K562 (cell line): ENCODE data around the gene ANKS1A. TPM values are rescaled to one million over a fixed set of nuclear protein-coding genes. Genes with fewer than 3 reads are reported as not detected.

Experiments used
- ATAC-seq: fragments of 200-7000 bp; cut with Tn5 transposase; 3 replicates; pipeline ENCODE4 v1.9.1; 2020; ENCODE audit warnings: moderate library complexity
- BruUV-seq: library from RNA; stranded (reverse); fragments of 400-500 nt; replicated peaks from 2 replicates; lab custom pipeline; 2021; lab: Mats Ljungman, UMichigan
- CTCF ChIA-PET: fragments of 300-600 bp; formaldehyde crosslinking; extraction: SDS; loops from one replicate; lab custom pipeline; 2021; ENCODE audit warnings: low intra/inter-chr PET ratio; lab: Yijun Ruan, JAX
- POLR2A ChIA-PET: fragments of 300-600, 350-650 bp; sonication (Branson Sonifier 250); formaldehyde crosslinking; extraction: SDS; loops from one replicate; lab custom pipeline; 2021; ENCODE audit warnings: antibody characterized with exemption, inconsistent platforms; lab: Yijun Ruan, JAX
- DNase-seq, 4 experiments: peaks; one replicate each; pipeline versions ENCODE4 v3.0.0 to v3.0.0-alpha.2; 2011 to 2018; ENCODE audit warnings: low spot score in 3 of 4, mixed read lengths in 3 of 4; ENCODE audit errors: extremely low read depth in 1 of 4
- FAIRE-seq: peaks from 2 replicates; lab custom pipeline; 2011; peaks lifted over from hg19 to GRCh38; lab: Jason Lieb, UNC
- H2AFZ ChIP-seq: 2 replicates; pipeline ENCODE4 v1.6.0; 2011; ENCODE audit warnings: low read depth, low read length, control low read depth, inconsistent platforms
- H3K27ac ChIP-seq: fragments of 200-600 bp; 3 replicates; pipeline ENCODE4 v1.8.0; 2011; ENCODE audit warnings: low read depth, mild to moderate bottlenecking, control low read depth, inconsistent platforms, low read length, moderate library complexity, mixed read lengths; ENCODE audit errors: extremely low read depth
- H3K27me3 ChIP-seq, 2 experiments: fragments of 300-600 bp in 1 of 2; 2 replicates in 1 of 2; 3 replicates in 1 of 2; pipeline versions ENCODE4 v1.6.0 to v1.8.0; 2011; ENCODE audit warnings: inconsistent platforms in 2 of 2, low read length in 2 of 2, mild to moderate bottlenecking in 1 of 2, mixed read lengths in 1 of 2, moderate library complexity in 1 of 2; ENCODE audit not compliant: control insufficient read depth in 2 of 2, insufficient read depth in 2 of 2
- H3K36me3 ChIP-seq: fragments of 300-600 bp; 3 replicates; pipeline ENCODE4 v1.8.0; 2011; ENCODE audit warnings: mild to moderate bottlenecking, low read length, inconsistent platforms; ENCODE audit not compliant: control insufficient read depth, insufficient read depth
- H3K4me1 ChIP-seq, 2 experiments: fragments of 200-600 bp in 1 of 2; replicated peaks in 1 of 2; 2 replicates in 1 of 2; 3 replicates in 1 of 2; pipeline versions ENCODE4 v1.5.1 to v1.8.0; 2011; ENCODE audit warnings: inconsistent platforms in 2 of 2, low read length in 2 of 2, mild to moderate bottlenecking in 1 of 2, mixed read lengths in 1 of 2, moderate library complexity in 1 of 2; ENCODE audit not compliant: control insufficient read depth in 2 of 2, insufficient read depth in 2 of 2
- H3K4me2 ChIP-seq: 2 replicates; pipeline ENCODE4 v1.6.1; 2011; ENCODE audit warnings: low read length, control low read depth, inconsistent platforms, mixed read lengths; ENCODE audit not compliant: insufficient read depth
- H3K4me3 ChIP-seq: fragments of 200-600 bp; sonication (generic), shearing (Covaris generic); 2 replicates; pipeline ENCODE4 v1.5.1; 2016; ENCODE audit warnings: control low read depth, inconsistent platforms
- H3K79me2 ChIP-seq: fragments of 200-600 bp; 3 replicates; pipeline ENCODE4 v1.8.0; 2011; ENCODE audit warnings: low read length, inconsistent platforms; ENCODE audit not compliant: control insufficient read depth, insufficient read depth
- H3K9ac ChIP-seq, 2 experiments: 2 replicates each; pipeline versions ENCODE4 v1.6.0 to v1.6.1; 2011; ENCODE audit warnings: low read depth in 2 of 2, low read length in 2 of 2, control low read depth in 1 of 2, inconsistent platforms in 1 of 2, mild to moderate bottlenecking in 1 of 2, mixed read lengths in 1 of 2; ENCODE audit not compliant: insufficient read depth in 1 of 2
- H3K9me1 ChIP-seq: one replicate; pipeline ENCODE4 v1.6.0; 2011; ENCODE audit warnings: inconsistent platforms, mild to moderate bottlenecking, low read length, moderate library complexity; ENCODE audit not compliant: control insufficient read depth, insufficient read depth
- H3K9me3 ChIP-seq: replicated peaks from 2 replicates; pipeline ENCODE4 v1.5.1; 2011; ENCODE audit warnings: low read depth, low read length, inconsistent platforms; ENCODE audit not compliant: control insufficient read depth, insufficient read depth
- H4K20me1 ChIP-seq: replicated peaks from 2 replicates; pipeline ENCODE4 v1.6.1; 2011; ENCODE audit warnings: low read length, inconsistent platforms, mixed read lengths; ENCODE audit not compliant: control insufficient read depth, insufficient read depth
- CTCF ChIP-seq, 3 experiments: IDR thresholded peaks in 2 of 3; conservative IDR thresholded peaks in 1 of 3; 2 replicates each; pipeline ENCODE4 v1.5.1; 2011 to 2012; ENCODE audit warnings: low read length in 3 of 3, mild to moderate bottlenecking in 3 of 3, control low read depth in 2 of 3, improper control_type of control experiment in 1 of 3, inconsistent platforms in 1 of 3, low read depth in 1 of 3, mixed read lengths in 1 of 3, moderate library complexity in 1 of 3; ENCODE audit not compliant: insufficient read depth in 2 of 3
- SNIP1 ChIP-seq: fragments of 450-650 bp; IDR thresholded peaks from 2 replicates; pipeline ENCODE4 v1.7.1; 2017; ENCODE audit warnings: low read depth, mild to moderate bottlenecking
- ZNF263 ChIP-seq: sonication (generic); formaldehyde crosslinking; IDR thresholded peaks from 2 replicates; pipeline ENCODE4 v1.8.0; 2022; ENCODE audit warnings: mild to moderate bottlenecking, missing genetic modification reagents, borderline replicate concordance
- ZNF280A ChIP-seq: fragments of 450-650 bp; IDR thresholded peaks from 2 replicates; pipeline ENCODE4 v1.6.1; 2018; ENCODE audit warnings: mild to moderate bottlenecking, low read depth; ENCODE audit not compliant: partially characterized antibody
- ZNF318 ChIP-seq, 2 experiments: fragments of 450-650 bp; IDR thresholded peaks; 2 replicates each; pipeline ENCODE4 v1.6.1; 2016; ENCODE audit warnings: mild to moderate bottlenecking in 2 of 2, borderline replicate concordance in 1 of 2, low read depth in 1 of 2, moderate library complexity in 1 of 2
- ZNF408 ChIP-seq: fragments of 250-450 bp; sonication (Bioruptor Pico); IDR thresholded peaks from 2 replicates; pipeline ENCODE4 v1.4.0; 2020; ENCODE audit warnings: low read depth, mild to moderate bottlenecking, moderate library complexity
- WGBS: fragments of 100-300 bp; shearing (Covaris generic); methylation state at CpG from one replicate; pipeline ENCODE4 v1.1.6; 2016; ENCODE audit warnings: low coverage, mixed read lengths; ENCODE audit not compliant: insufficient coverage; ENCODE audit errors: missing lambda C conversion rate; 5-methylcytosine and 5-hydroxymethylcytosine counted together
- in situ Hi-C: fragments of 300-500 bp; cut with MboI; formaldehyde crosslinking; loops from 4 replicates; pipeline ENCODE4 v1.15.0; 2018; ENCODE audit warnings: inconsistent platforms, mixed read lengths
- intact Hi-C: fragments of 100-400 bp; cut with micrococcal nuclease; formaldehyde crosslinking; loops from 2 replicates; pipeline ENCODE4 v1.14.2; 2022
- polyA plus RNA-seq, 8 experiments: library from polyadenylated mRNA; depleted of rRNA in 4 of 8; stranded (reverse) in 5 of 8; unstranded in 3 of 8; fragments of >200 nt; fragmentation: Nextera tagmentation in 2 of 8; fragmentation: Illumina TruSeq in 1 of 8; extraction: Ambion mirVana in 2 of 8; extraction: Trizol in 1 of 8; gene quantifications; 2 replicates each; pipeline versions ENCODE4 v1.2.1 to v1.2.3, GENCODE V29; 2011 to 2014; ENCODE audit warnings: inconsistent platforms in 1 of 8, missing spikeins in 1 of 8
- total RNA-seq, 7 experiments: library from RNA; depleted of rRNA in 6 of 7; stranded (reverse); fragments of >200 nt in 6 of 7; fragmentation: Illumina TruSeq in 2 of 7; extraction: Trizol in 2 of 7; gene quantifications; 2 replicates each; pipeline versions ENCODE4 v1.2.1 to v1.2.3, GENCODE V29; 2011 to 2021; ENCODE audit warnings: low replicate concordance in 1 of 7

The ANKS1A gene
- total and polyA plus RNA-seq, 9 of the 15 experiments (the other 6 are each of a cell fraction or from before 2014, with no cell fraction given), result 1.1 to 13.8 (median 5.3) TPM

GRCh38 chr6:35025232-35026188 is 136.5 kb downstream of the ANKS1A start:
- Histone ChIP-seq H3K4me2 (no peak overlapping the region), H3K9me1 (no peaks in the 10 kb centered on the region), H3K4me3 (no peak overlapping the region), H3K9ac (peak overlapping the region in 1 of 2 experiments; percentile 58; a peak in 1 of 4 replicates), H3K79me2 (no peaks in the 10 kb centered on the region), H3K27me3 (no peaks in the 10 kb centered on the region), H3K4me1 (peaks cover 7 to 11% of the 10 kb centered on the region in 2 experiments; a peak in 3 of 5 replicates), H2AFZ (no peak overlapping the region), H3K9me3 (no peaks in the 10 kb centered on the region), H3K27ac (no peak overlapping the region), H4K20me1 (no peaks in the 10 kb centered on the region), H3K36me3 (no peaks in the 10 kb centered on the region)
- CTCF ChIA-PET, result no interaction called here
- ATAC-seq (no peak), DNase-seq (peak in 1 of 4 experiments; percentile 9), FAIRE-seq (no peak)
- intact Hi-C loops, result no loop called here
- in situ Hi-C loops, result no loop called here
- WGBS, result 65% methylated on average over 11 of the region's 11 CpGs
- POLR2A ChIA-PET, result interaction anchor here (0.9 kb wide), 1 partner anchor 417 kb away, joined by 3 read pairs; no protein-coding TSS in a partner anchor
- BruUV-seq, result no TSS peak
- TF ChIP-seq SNIP1 (no peak), ZNF318 (IDR thresholded peaks at IDR 0.05; ENCODE audit: borderline replicate concordance in 1 of 2, low read depth in 1 of 2) (no peak), ZNF263 (CRISPR knock-in tag) (no peak), ZNF280A (no peak), ZNF408 (CRISPR knock-in tag) (no peak), CTCF (IDR thresholded peaks at IDR 0.05 in 2 of 3, conservative IDR thresholded peaks at IDR 0.05 in 1 of 3; ENCODE audit: insufficient read depth in 2 of 3, low read depth in 1 of 3, low read length in 3 of 3) (peak in 1 of 3 experiments; percentile 16; a peak in 1 of 6 replicates)
